ENCODE results near the gene CHDH.

CHDH gene

GRCh38 chr3:53823026-53823955, 22.9 kb downstream of the CHDH start:
- no peak for DNase-seq

- DNase-seq: no peak
Measured at GRCh38 chr3:53822331-53822741, 23.9 kb downstream of the CHDH start.

- DNase-seq: peak; percentile 11
Measured at GRCh38 chr3:53821631-53822121, 24.5 kb downstream of the CHDH start.

- DNase-seq: no peak
Measured at GRCh38 chr3:53820756-53821580, 25.3 kb downstream of the CHDH start.

- no peak for DNase-seq
Measured at GRCh38 chr3:53820084-53820483, 26.1 kb downstream of the CHDH start.

- no peak for DNase-seq
Measured at GRCh38 chr3:53819163-53819868, 26.9 kb downstream of the CHDH start.

- no peak for DNase-seq
Measured at GRCh38 chr3:53818221-53819162, 27.7 kb downstream of the CHDH start.

GRCh38 chr3:53817809-53818208, 28.4 kb downstream of the CHDH start:
- DNase-seq: no peak

- DNase-seq: no peak
Measured at GRCh38 chr3:53817211-53817610, 29.0 kb downstream of the CHDH start.

GRCh38 chr3:53816425-53816824, 29.8 kb downstream of the CHDH start:
- DNase-seq: no peak

GRCh38 chr3:53815651-53816050, 30.6 kb downstream of the CHDH start:
- no peak for DNase-seq

GRCh38 chr3:53815067-53815466, 31.2 kb downstream of the CHDH start:
- no peak for DNase-seq

GRCh38 chr3:53813876-53814275, 32.3 kb downstream of the CHDH start:
- no peak for DNase-seq

GRCh38 chr3:53813229-53813628, 33.0 kb downstream of the CHDH start:
- DNase-seq: no peak

- no peak for DNase-seq
Measured at GRCh38 chr3:53812434-53812833, 33.8 kb downstream of the CHDH start.

- DNase-seq: no peak
Measured at GRCh38 chr3:53811143-53811927, 34.9 kb downstream of the CHDH start.

GRCh38 chr3:53809764-53810400, 36.3 kb downstream of the CHDH start:
- no peak for DNase-seq

GRCh38 chr3:53809267-53809666, 37.0 kb downstream of the CHDH start:
- no peak for DNase-seq

- no peak for DNase-seq
Measured at GRCh38 chr3:53808496-53808895, 37.7 kb downstream of the CHDH start.

- no peak for DNase-seq
Measured at GRCh38 chr3:53807117-53807810, 39.0 kb downstream of the CHDH start.
